GM12875 (cell line): Measurements from ENCODE around the gene WBP2.
"Not testable (repeated sequence)": the region's sequence is repeated elsewhere in the genome, so short reads cannot be mapped to it uniquely, and the experiment has no call there.

ENCODE experiments used
- H3K4me3 ChIP-seq: one replicate; pipeline ENCODE4 v1.5.1; 2011; ENCODE audit warnings: low read depth, low read length, control low read depth
- TF ChIP-seq, protein P1 (sequence below): IDR thresholded peaks from 2 replicates; pipeline ENCODE4 v1.5.1; 2011; ENCODE audit warnings: low read depth, mild to moderate bottlenecking, control low read depth, inconsistent platforms, low read length, moderate library complexity, borderline replicate concordance; ENCODE audit not compliant: insufficient read depth

Gene WBP2

DNA sequence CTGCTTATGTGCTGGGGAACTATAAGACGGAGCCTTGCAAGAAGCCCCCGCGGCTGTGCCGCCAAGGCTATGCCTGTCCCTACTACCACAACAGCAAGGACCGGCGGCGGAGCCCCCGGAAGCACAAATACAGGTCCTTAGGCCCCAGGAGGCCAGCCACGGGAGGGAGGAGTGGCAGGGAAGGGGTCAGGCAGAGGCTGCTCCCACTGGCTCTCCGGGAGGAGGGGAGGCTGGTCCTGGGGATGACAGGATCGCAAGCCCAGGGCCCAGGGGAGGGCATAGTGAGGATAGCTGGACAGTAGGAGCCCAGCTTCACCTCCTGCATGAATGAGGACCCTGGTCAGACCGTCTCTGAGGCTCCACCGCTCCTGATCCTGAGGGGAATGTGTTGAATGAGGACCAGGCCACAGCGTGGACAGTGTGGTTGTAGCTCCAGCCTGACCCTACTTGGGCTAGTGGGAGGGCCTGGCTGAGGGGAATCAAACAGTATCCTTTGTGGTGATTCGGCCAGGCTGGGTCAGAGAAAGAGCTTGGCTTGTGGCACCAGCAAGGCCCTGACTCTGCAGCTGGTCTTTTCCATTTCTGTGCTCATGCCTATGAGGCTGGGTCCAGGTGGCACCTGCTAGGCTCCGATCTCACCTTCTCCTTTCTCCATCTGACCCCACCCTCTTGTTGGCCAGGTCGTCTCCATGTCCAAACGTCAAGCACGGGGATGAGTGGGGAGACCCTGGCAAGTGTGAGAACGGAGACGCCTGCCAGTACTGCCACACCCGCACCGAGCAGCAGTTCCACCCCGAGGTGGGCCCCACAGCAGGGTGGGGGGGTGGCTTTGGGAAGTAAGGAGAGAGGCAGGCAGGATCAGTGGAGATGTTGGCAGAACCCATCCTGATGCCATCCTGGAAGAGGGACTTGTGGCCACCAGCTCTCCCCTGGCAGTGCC, 41.8 kb downstream of the WBP2 start:
- H3K4me3 ChIP-seq: no peak overlapping the region
- TF ChIP-seq, protein P1, sequence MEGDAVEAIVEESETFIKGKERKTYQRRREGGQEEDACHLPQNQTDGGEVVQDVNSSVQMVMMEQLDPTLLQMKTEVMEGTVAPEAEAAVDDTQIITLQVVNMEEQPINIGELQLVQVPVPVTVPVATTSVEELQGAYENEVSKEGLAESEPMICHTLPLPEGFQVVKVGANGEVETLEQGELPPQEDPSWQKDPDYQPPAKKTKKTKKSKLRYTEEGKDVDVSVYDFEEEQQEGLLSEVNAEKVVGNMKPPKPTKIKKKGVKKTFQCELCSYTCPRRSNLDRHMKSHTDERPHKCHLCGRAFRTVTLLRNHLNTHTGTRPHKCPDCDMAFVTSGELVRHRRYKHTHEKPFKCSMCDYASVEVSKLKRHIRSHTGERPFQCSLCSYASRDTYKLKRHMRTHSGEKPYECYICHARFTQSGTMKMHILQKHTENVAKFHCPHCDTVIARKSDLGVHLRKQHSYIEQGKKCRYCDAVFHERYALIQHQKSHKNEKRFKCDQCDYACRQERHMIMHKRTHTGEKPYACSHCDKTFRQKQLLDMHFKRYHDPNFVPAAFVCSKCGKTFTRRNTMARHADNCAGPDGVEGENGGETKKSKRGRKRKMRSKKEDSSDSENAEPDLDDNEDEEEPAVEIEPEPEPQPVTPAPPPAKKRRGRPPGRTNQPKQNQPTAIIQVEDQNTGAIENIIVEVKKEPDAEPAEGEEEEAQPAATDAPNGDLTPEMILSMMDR: no peak

DNA sequence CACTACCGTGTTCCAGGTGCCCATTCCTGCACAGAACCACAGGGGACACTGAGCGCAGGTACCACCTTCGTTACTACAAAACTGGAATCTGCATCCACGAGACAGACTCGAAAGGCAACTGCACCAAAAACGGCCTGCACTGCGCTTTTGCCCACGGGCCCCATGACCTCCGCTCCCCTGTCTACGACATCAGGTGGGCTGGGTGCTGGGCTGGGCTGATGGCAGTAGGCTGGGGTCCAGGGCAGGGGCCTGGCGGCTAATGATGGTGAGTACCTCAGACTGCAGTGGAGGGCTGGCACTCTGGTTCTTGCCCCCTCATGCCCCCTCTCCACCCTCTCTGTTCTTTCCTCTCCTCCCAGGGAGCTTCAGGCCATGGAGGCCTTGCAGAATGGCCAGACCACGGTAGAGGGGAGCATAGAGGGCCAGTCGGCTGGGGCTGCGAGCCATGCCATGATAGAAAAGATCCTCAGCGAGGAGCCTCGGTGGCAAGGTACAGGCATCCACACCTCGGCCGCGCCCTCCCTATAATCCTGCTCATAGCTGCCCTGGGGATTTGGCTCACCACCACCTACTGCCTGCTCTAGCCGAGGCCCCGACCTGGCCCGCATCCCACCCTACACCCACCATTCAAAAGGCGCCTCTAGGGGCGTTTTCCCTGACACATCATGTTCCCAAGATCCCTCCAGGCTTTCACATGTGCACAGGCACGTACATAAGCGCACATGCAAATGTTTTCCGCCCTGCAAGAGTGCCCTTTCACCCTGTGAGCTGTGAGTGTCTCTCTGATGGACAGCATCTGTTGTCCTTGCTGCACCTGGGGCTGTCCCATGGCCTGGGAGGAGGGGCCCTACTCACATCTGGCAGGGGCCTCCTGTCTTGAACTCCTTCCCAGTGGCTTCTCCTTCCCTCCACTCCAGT, 42.8 kb downstream of the WBP2 start:
- H3K4me3 ChIP-seq: no peak overlapping the region
- TF ChIP-seq, protein P1: no peak

DNA sequence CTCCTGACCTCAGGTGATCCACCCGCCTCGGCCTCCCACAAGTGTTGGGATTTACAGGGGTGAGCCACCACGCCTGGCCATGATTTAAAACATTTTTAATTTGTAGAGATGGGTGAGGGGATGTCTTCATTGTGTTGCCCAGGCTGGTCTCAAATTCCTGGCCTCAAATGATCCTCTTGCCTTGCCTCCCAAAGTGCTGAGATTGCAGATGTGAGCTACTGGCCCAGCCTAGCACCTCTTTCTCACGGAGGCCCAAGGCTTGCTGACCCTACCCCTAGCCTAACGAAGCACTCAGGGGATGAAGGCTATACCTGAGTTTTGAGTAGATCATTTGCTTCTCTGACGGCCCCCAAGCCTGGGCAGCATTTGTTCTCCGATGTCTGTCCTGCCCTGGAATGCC, 44.0 kb downstream of the WBP2 start:
- TF ChIP-seq, protein P1: no peak
- H3K4me3 ChIP-seq: no peak overlapping the region

DNA sequence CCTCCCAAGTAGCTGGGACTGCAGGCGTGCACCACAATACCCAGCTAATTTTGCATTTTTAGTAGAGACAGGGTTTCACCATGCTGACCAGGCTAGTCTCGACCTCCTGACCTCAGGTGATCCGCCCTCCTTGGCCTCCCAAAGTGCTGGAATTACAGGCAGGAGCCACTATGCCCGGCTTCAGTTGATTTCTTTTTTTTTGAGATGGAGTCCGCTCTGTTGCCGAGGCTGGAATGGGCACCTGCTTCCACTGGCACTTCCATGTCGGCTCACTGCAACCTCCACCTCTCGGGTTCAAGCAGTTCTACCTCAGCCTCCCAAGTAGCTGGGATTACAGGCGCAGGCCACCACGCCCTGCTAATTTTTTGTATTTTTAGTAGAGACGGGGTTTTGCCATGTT, 44.4 kb downstream of the WBP2 start:
- not testable (repeated sequence) for H3K4me3 ChIP-seq

DNA sequence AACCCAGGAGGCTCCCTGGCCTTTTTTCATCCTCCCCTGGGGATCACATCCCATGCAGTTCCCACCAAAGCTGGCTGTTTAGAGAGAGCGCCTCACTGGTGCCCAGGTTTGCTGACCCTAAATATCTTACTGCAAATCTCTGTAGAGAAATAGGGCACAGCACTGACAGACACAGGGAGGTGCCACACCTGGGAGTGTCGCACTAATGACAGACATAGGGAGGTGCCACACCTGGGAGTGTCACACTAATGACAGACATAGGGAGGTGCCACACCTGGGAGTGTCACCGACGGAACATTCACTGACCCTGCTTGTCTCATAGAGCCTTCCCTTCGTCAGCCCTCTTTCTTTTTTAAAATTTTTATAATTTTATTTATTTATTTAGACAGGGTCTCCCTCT, 44.9 kb downstream of the WBP2 start:
- TF ChIP-seq, protein P1: no peak
- H3K4me3 ChIP-seq: no peak overlapping the region

DNA sequence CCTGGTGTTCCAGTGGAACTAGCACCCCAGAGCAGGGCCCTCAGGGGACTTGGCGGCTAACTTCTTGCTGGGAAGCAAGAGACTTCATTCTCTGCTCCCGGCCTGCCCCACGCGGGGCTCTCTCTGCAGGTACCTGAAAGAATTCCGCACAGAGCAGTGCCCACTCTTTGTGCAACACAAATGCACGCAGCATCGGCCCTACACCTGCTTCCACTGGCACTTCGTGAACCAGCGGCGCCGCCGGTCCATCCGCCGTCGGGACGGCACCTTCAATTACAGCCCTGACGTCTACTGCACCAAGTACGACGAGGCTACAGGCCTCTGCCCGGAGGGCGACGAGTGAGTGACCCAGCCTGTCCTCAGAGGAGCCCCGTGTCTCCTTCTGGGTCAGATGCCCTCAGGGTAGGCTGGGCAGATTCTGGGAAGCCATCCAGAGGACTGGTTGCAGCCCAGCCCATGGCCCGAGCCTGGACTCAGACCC, 45.5 kb downstream of the WBP2 start:
- no peak overlapping the region for H3K4me3 ChIP-seq

More for the DNA sequence above, 45.5 kb downstream of the WBP2 start:
- TF ChIP-seq, protein P1: no peak
